Cardiac muscle cell (in vitro differentiated cells and primary cell): Measurements from ENCODE around the gene C19orf85. TPM values are rescaled to one million over a fixed set of nuclear protein-coding genes. Genes with fewer than 3 reads are reported as not detected.

Experiments
- DNase-seq, 2 donors: peaks; one replicate each; pipeline versions ENCODE4 v3.0.0 to v3.0.0-alpha.2; 2010 to 2017; ENCODE audit warnings: low read depth in 1 of 2, low spot score in 1 of 2
- H3K27ac ChIP-seq: fragments of 200-600 bp; sonication (generic); 2 replicates; pipeline ENCODE4 v1.5.1; 2016
- H3K27me3 ChIP-seq: fragments of 200-600 bp; sonication (generic); 2 replicates; pipeline ENCODE4 v1.6.0; 2016; ENCODE audit warnings: control low read depth
- H3K36me3 ChIP-seq: fragments of 200-600 bp; sonication (generic); 2 replicates; pipeline ENCODE4 v1.5.1; 2016; ENCODE audit warnings: control low read depth
- H3K4me1 ChIP-seq: fragments of 200-600 bp; sonication (generic); 2 replicates; pipeline ENCODE4 v1.8.1; 2017; ENCODE audit warnings: low read depth, mild to moderate bottlenecking, mixed run types
- H3K4me3 ChIP-seq: fragments of 200-600 bp; sonication (generic); 2 replicates; pipeline ENCODE4 v1.5.1; 2016; ENCODE audit warnings: mild to moderate bottlenecking
- H3K9me3 ChIP-seq: fragments of 200-600 bp; sonication (generic); 2 replicates; pipeline ENCODE4 v1.5.1; 2017; ENCODE audit warnings: low read depth, mild to moderate bottlenecking, control low read depth
- CTCF ChIP-seq: IDR thresholded peaks from 2 replicates; pipeline ENCODE4 v1.5.1; 2012; ENCODE audit warnings: low read depth, mild to moderate bottlenecking, low read length
- polyA plus RNA-seq: library from polyadenylated mRNA; unstranded; fragments of >200 nt; fragmentation: Nextera tagmentation; extraction: Ambion mirVana; gene quantifications from 2 replicates; pipeline ENCODE4 v1.2.1, GENCODE V29; 2016
- total RNA-seq: library from RNA; depleted of rRNA; stranded (reverse); fragments of >200 nt; gene quantifications from 2 replicates; pipeline ENCODE4 v1.2.3, GENCODE V29; 2016

C19orf85 gene
- total and polyA plus RNA-seq, 2 experiments from 2014 or later: not detected

- no peak overlapping the region for H3K27ac ChIP-seq
- no peaks in the 10 kb centered on the region for H3K4me1 ChIP-seq
- H3K36me3 ChIP-seq: no peaks in the 10 kb centered on the region
- no peak overlapping the region for H3K4me3 ChIP-seq
- no peaks in the 10 kb centered on the region for H3K9me3 ChIP-seq
- TF ChIP-seq CTCF: no peak
- peaks cover 90% of the 10 kb centered on the region for H3K27me3 ChIP-seq
- no peak for DNase-seq
Observed at GRCh38 chr19:55441692-55442321, 22.7 kb downstream of the C19orf85 start.

- Histone ChIP-seq H3K9me3 (no peaks in the 10 kb centered on the region), H3K27me3 (peaks cover 85% of the 10 kb centered on the region), H3K36me3 (no peaks in the 10 kb centered on the region), H3K4me1 (no peaks in the 10 kb centered on the region), H3K27ac (no peak overlapping the region), H3K4me3 (no peak overlapping the region)
- DNase-seq: no peak
- TF ChIP-seq CTCF: no peak
Observed at GRCh38 chr19:55441319-55441691, 23.2 kb downstream of the C19orf85 start.

- peaks cover 77% of the 10 kb centered on the region for H3K27me3 ChIP-seq
- H3K36me3 ChIP-seq: no peaks in the 10 kb centered on the region
- DNase-seq: no peak
- H3K9me3 ChIP-seq: no peaks in the 10 kb centered on the region
- no peak for TF ChIP-seq CTCF
- H3K4me1 ChIP-seq: no peaks in the 10 kb centered on the region
- H3K27ac ChIP-seq: no peak overlapping the region
- no peak overlapping the region for H3K4me3 ChIP-seq
Observed at GRCh38 chr19:55440411-55441105, 24.0 kb downstream of the C19orf85 start.

- no peak for DNase-seq
- TF ChIP-seq CTCF: no peak
- Histone ChIP-seq H3K4me3 (no peak overlapping the region), H3K36me3 (no peaks in the 10 kb centered on the region), H3K27me3 (peaks cover 62% of the 10 kb centered on the region), H3K4me1 (no peaks in the 10 kb centered on the region), H3K9me3 (no peaks in the 10 kb centered on the region), H3K27ac (no peak overlapping the region)
Observed at GRCh38 chr19:55439052-55439451, 25.5 kb downstream of the C19orf85 start.

GRCh38 chr19:55437410-55437809 lies 27.1 kb downstream of the C19orf85 start:
- Histone ChIP-seq H3K4me3 (no peak overlapping the region), H3K27me3 (peaks cover 46% of the 10 kb centered on the region), H3K4me1 (no peaks in the 10 kb centered on the region), H3K27ac (no peak overlapping the region), H3K36me3 (no peaks in the 10 kb centered on the region), H3K9me3 (no peaks in the 10 kb centered on the region)
- no peak for TF ChIP-seq CTCF
- peak; percentile 83 to 90 for DNase-seq
